H9 (cell line): ENCODE measurements around the gene ZNF653. TPM values are rescaled to one million over a fixed set of nuclear protein-coding genes. Genes with fewer than 3 reads are reported as not detected.
"Not testable (repeated sequence)": the region's sequence is repeated elsewhere in the genome, so short reads cannot be mapped to it uniquely, and the experiment has no call there.

Source experiments
- DNase-seq: peaks from one replicate; pipeline ENCODE4 v3.0.0-alpha.2; 2017
- H2AFZ ChIP-seq: one replicate; pipeline ENCODE4 v1.6.1; 2013; ENCODE audit warnings: mild to moderate bottlenecking, low read length, control low read depth, moderate library complexity
- H2AK5ac ChIP-seq: 2 replicates; pipeline ENCODE4 v1.6.1; 2013; ENCODE audit warnings: low read length, control low read depth, mixed read lengths; ENCODE audit not compliant: insufficient read length
- H2BK120ac ChIP-seq: one replicate; pipeline ENCODE4 v1.6.1; 2013; ENCODE audit warnings: low read depth, mild to moderate bottlenecking, low read length, control low read depth, inconsistent platforms; ENCODE audit not compliant: poor library complexity, severe bottlenecking
- H2BK12ac ChIP-seq: 2 replicates; pipeline ENCODE4 v1.6.1; 2013; ENCODE audit warnings: low read length, control low read depth, mixed read lengths, low read depth; ENCODE audit not compliant: insufficient read length
- H2BK15ac ChIP-seq: 2 replicates; pipeline ENCODE4 v1.6.1; 2013; ENCODE audit warnings: low read depth, low read length, control low read depth
- H2BK20ac ChIP-seq: one replicate; pipeline ENCODE4 v1.6.1; 2013; ENCODE audit warnings: low read depth, mild to moderate bottlenecking, low read length, control low read depth, inconsistent platforms; ENCODE audit not compliant: poor library complexity, severe bottlenecking
- H2BK5ac ChIP-seq: 2 replicates; pipeline ENCODE4 v1.6.1; 2013; ENCODE audit warnings: low read length, control low read depth, mixed read lengths; ENCODE audit not compliant: insufficient read length
- H3K14ac ChIP-seq: 2 replicates; pipeline ENCODE4 v1.6.1; 2013; ENCODE audit warnings: low read length, control low read depth; ENCODE audit not compliant: insufficient read depth
- H3K18ac ChIP-seq: 2 replicates; pipeline ENCODE4 v1.6.1; 2013; ENCODE audit warnings: low read depth, mild to moderate bottlenecking, mixed read lengths, low read length, control low read depth; ENCODE audit not compliant: insufficient read length
- H3K23ac ChIP-seq: 2 replicates; pipeline ENCODE4 v1.6.1; 2013; ENCODE audit warnings: low read length, control low read depth, mixed read lengths, low read depth; ENCODE audit not compliant: insufficient read length
- H3K23me2 ChIP-seq: 2 replicates; pipeline ENCODE4 v1.6.1; 2013; ENCODE audit warnings: low read depth, mild to moderate bottlenecking, mixed read lengths, low read length, control low read depth; ENCODE audit not compliant: insufficient read length, poor library complexity, severe bottlenecking
- H3K27ac ChIP-seq: 2 replicates; pipeline ENCODE4 v1.5.1; 2013; ENCODE audit warnings: low read length, control low read depth, mixed read lengths, low read depth; ENCODE audit not compliant: insufficient read length
- H3K27me3 ChIP-seq: 2 replicates; pipeline ENCODE4 v1.6.1; 2013; ENCODE audit warnings: low read length, control low read depth, inconsistent platforms; ENCODE audit not compliant: insufficient read depth
- H3K4ac ChIP-seq: 2 replicates; pipeline ENCODE4 v1.6.1; 2013; ENCODE audit warnings: low read depth, mild to moderate bottlenecking, control low read depth, inconsistent platforms, low read length, moderate library complexity
- H3K4me1 ChIP-seq: 2 replicates; pipeline ENCODE4 v1.6.1; 2013; ENCODE audit warnings: low read length, control low read depth, inconsistent platforms; ENCODE audit not compliant: insufficient read depth
- H3K4me2 ChIP-seq: 2 replicates; pipeline ENCODE4 v1.6.1; 2013; ENCODE audit warnings: low read length, control low read depth, mixed read lengths; ENCODE audit not compliant: insufficient read length, insufficient read depth
- H3K56ac ChIP-seq: 2 replicates; pipeline ENCODE4 v1.6.1; 2013; ENCODE audit warnings: low read depth, mild to moderate bottlenecking, mixed read lengths, low read length, control low read depth; ENCODE audit not compliant: insufficient read length
- H3K79me1 ChIP-seq: 2 replicates; pipeline ENCODE4 v1.6.1; 2013; ENCODE audit warnings: low read depth, mild to moderate bottlenecking, moderate library complexity, low read length, control low read depth, inconsistent platforms; ENCODE audit not compliant: insufficient read depth, poor library complexity, severe bottlenecking
- H3K79me2 ChIP-seq: 2 replicates; pipeline ENCODE4 v1.6.1; 2013; ENCODE audit warnings: low read length, control low read depth, inconsistent platforms; ENCODE audit not compliant: insufficient read depth
- H3K9ac ChIP-seq: 2 replicates; pipeline ENCODE4 v1.6.1; 2013; ENCODE audit warnings: low read length, control low read depth, mixed read lengths; ENCODE audit not compliant: insufficient read length; ENCODE audit errors: extremely low read depth
- H3K9me3 ChIP-seq: one replicate; pipeline ENCODE4 v1.6.1; 2013; ENCODE audit warnings: low read depth, low read length, inconsistent platforms; ENCODE audit not compliant: control insufficient read depth
- H3T11ph ChIP-seq: one replicate; pipeline ENCODE4 v1.6.1; 2013; ENCODE audit warnings: mild to moderate bottlenecking, low read length, control low read depth, inconsistent platforms
- H4K20me1 ChIP-seq: one replicate; pipeline ENCODE4 v1.6.1; 2013; ENCODE audit not compliant: control insufficient read depth, insufficient read length, insufficient read depth
- H4K5ac ChIP-seq: 2 replicates; pipeline ENCODE4 v1.6.1; 2013; ENCODE audit warnings: low read depth, mild to moderate bottlenecking, mixed read lengths, low read length, control low read depth; ENCODE audit not compliant: insufficient read length
- H4K8ac ChIP-seq: replicated peaks from 2 replicates; pipeline ENCODE4 v1.6.1; 2013; ENCODE audit warnings: low read length, control low read depth, mixed read lengths, low read depth; ENCODE audit not compliant: insufficient read length
- H4K91ac ChIP-seq: 2 replicates; pipeline ENCODE4 v1.6.1; 2013; ENCODE audit warnings: low read depth, mild to moderate bottlenecking, moderate library complexity, mixed read lengths, low read length, control low read depth; ENCODE audit not compliant: insufficient read length
- H3K27ac Mint-ChIP-seq, 3 experiments: 2 replicates in 2 of 3; 3 replicates in 1 of 3; pipeline ENCODE4 v1.8.0; 2020 to 2021; ENCODE audit warnings: mixed read lengths in 3 of 3, mild to moderate bottlenecking in 1 of 3, moderate library complexity in 1 of 3
- H3K27me3 Mint-ChIP-seq: 2 replicates; pipeline ENCODE4 v1.8.0; 2021; ENCODE audit warnings: low read depth, mild to moderate bottlenecking, moderate library complexity, mixed read lengths
- H3K36me3 Mint-ChIP-seq, 3 experiments: 2 replicates in 2 of 3; 3 replicates in 1 of 3; pipeline ENCODE4 v1.8.0; 2020 to 2021; ENCODE audit warnings: low read depth in 3 of 3, mixed read lengths in 3 of 3; ENCODE audit not compliant: insufficient read depth in 1 of 3
- H3K4me1 Mint-ChIP-seq, 2 experiments: 2 replicates each; pipeline ENCODE4 v1.8.0; 2020; ENCODE audit warnings: mixed read lengths in 2 of 2
- H3K4me3 Mint-ChIP-seq, 2 experiments: 2 replicates in 1 of 2; 3 replicates in 1 of 2; pipeline ENCODE4 v1.8.0; 2020 to 2021; ENCODE audit warnings: mild to moderate bottlenecking in 2 of 2, mixed read lengths in 2 of 2, moderate library complexity in 1 of 2
- H3K9me3 Mint-ChIP-seq, 2 experiments: 2 replicates in 1 of 2; 3 replicates in 1 of 2; pipeline ENCODE4 v1.8.0; 2020; ENCODE audit warnings: mild to moderate bottlenecking in 2 of 2, mixed read lengths in 2 of 2, moderate library complexity in 1 of 2
- WGBS: extraction: QIAGEN DNeasy Blood & Tissue Kit; methylation state at CpG from one replicate; pipeline ENCODE4 v1.1.7; 2013; ENCODE audit warnings: missing lambda C conversion rate, low lambda C conversion rate, mixed read lengths; ENCODE audit not compliant: insufficient read length; ENCODE audit errors: extremely low coverage; 5-methylcytosine and 5-hydroxymethylcytosine counted together
- total RNA-seq: library from RNA; stranded (reverse); gene quantifications from 2 replicates; pipeline ENCODE4 v1.2.1, GENCODE V29; 2021
- TF ChIP-seq, protein P1 (sequence below): fragments of 200-600 bp; sonication (generic); conservative IDR thresholded peaks from 3 replicates; pipeline ENCODE4 v1.8.0; 2021; ENCODE audit warnings: antibody characterized with exemption, mild to moderate bottlenecking

Gene ZNF653
- total RNA-seq, 1 experiment from 2014 or later: 11.6 TPM

DNA sequence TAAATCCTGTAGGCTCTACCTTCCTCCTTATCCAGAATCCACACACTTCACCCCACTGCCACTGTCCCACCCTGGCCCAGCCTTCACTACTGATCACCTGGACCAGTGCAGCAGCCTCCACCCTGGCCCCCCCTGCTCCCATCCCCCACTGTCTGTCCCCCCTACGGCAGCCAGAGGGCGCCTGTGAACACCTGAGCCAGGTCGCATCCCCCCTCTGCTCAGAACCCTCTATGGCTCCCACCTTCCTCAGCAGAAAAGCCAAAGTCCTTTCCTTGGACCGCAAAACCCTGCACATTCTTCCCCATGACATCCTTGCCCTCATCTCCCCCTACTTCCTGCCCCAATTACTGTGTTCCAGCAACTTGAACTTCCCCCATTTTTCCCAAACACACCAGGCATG, 45.4 kb downstream of the ZNF653 start:
- Histone ChIP-seq H3K4me1 (peaks cover 5% of the 10 kb centered on the region; the same call in 1 of the 2 replicates), H3K9me3 (no peaks in the 10 kb centered on the region), H2AK5ac (no peak overlapping the region), H2BK15ac (no peak overlapping the region), H3K27me3 (no peaks in the 10 kb centered on the region), H3K18ac (no peak overlapping the region), H3T11ph (no peak overlapping the region), H4K20me1 (no peaks in the 10 kb centered on the region), H2AFZ (no peak overlapping the region), H3K9ac (no peak overlapping the region), H3K56ac (no peak overlapping the region), H2BK20ac (no peak overlapping the region), H3K23me2 (no peaks in the 10 kb centered on the region), H3K4me2 (no peak overlapping the region), H3K79me1 (no peaks in the 10 kb centered on the region), H3K4ac (no peak overlapping the region), H2BK5ac (no peak overlapping the region), H4K8ac (no peak overlapping the region), H3K79me2 (no peaks in the 10 kb centered on the region), H4K91ac (no peak overlapping the region), H3K14ac (no peak overlapping the region), H3K27ac (no peak overlapping the region), H3K23ac (no peak overlapping the region), H2BK120ac (no peak overlapping the region), H4K5ac (no peak overlapping the region), H2BK12ac (no peak overlapping the region)
- Mint-ChIP-seq H3K27me3 (peaks cover 4% of the 10 kb centered on the region; the same call in 1 of the 2 replicates), H3K4me3 (no peak overlapping the region), H3K9me3 (no peaks in the 10 kb centered on the region; a peak in 1 of 5 replicates), H3K4me1 (peaks cover 5 to 15% of the 10 kb centered on the region in 2 experiments; a peak in 3 of 4 replicates), H3K27ac (no peak overlapping the region; a peak in 1 of 7 replicates), H3K36me3 (no peaks in the 10 kb centered on the region)
- DNase-seq: no peak
- TF ChIP-seq, protein P1, sequence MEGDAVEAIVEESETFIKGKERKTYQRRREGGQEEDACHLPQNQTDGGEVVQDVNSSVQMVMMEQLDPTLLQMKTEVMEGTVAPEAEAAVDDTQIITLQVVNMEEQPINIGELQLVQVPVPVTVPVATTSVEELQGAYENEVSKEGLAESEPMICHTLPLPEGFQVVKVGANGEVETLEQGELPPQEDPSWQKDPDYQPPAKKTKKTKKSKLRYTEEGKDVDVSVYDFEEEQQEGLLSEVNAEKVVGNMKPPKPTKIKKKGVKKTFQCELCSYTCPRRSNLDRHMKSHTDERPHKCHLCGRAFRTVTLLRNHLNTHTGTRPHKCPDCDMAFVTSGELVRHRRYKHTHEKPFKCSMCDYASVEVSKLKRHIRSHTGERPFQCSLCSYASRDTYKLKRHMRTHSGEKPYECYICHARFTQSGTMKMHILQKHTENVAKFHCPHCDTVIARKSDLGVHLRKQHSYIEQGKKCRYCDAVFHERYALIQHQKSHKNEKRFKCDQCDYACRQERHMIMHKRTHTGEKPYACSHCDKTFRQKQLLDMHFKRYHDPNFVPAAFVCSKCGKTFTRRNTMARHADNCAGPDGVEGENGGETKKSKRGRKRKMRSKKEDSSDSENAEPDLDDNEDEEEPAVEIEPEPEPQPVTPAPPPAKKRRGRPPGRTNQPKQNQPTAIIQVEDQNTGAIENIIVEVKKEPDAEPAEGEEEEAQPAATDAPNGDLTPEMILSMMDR: peak; percentile 53
- WGBS: no CpG with 5 or more reads among the region's 4 CpGs

DNA sequence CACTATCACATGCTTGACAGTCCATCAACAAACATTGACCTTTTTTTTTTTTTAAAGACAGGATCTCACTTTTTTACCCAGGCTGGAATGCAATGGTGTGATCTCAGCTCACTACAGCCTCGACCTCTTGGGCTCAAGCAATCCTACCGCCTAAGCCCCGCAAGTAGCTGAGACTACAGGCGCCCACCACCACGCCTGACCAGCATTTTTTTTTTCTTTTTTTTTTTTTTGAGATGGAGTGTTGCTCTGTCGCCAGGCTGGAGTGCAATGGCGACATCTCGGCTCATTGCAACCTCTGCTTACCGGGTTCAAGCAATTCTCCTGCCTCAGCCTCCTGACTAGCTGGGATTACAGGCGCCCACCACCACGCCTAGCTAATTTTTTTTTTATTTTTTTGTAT, 46.7 kb downstream of the ZNF653 start:
- not testable (repeated sequence) for H3K27ac Mint-ChIP-seq, H3K9me3 ChIP-seq, H3K36me3 Mint-ChIP-seq, H2AK5ac ChIP-seq, H3K18ac ChIP-seq, H3K14ac ChIP-seq, H2BK12ac ChIP-seq, H3K4ac ChIP-seq, H3K27ac ChIP-seq, H3K79me1 ChIP-seq, H3K79me2 ChIP-seq, DNase-seq, H3K56ac ChIP-seq, H2BK15ac ChIP-seq, H2BK20ac ChIP-seq, H3K23ac ChIP-seq, H3T11ph ChIP-seq, H2BK5ac ChIP-seq, H3K4me3 Mint-ChIP-seq, H4K91ac ChIP-seq, H2AFZ ChIP-seq, H3K27me3 Mint-ChIP-seq, H3K23me2 ChIP-seq, H3K9ac ChIP-seq, H3K4me1 ChIP-seq, H2BK120ac ChIP-seq, H4K5ac ChIP-seq, H4K8ac ChIP-seq, H3K27me3 ChIP-seq, H4K20me1 ChIP-seq, H3K9me3 Mint-ChIP-seq, H3K4me2 ChIP-seq
- WGBS: no CpG with 5 or more reads among the region's 11 CpGs
- H3K4me1 Mint-ChIP-seq: peaks cover 5 to 19% of the 10 kb centered on the region in 2 experiments; a peak in 3 of 4 replicates
